GM21360 (cell line): ENCODE measurements around the gene KRT73.

Source experiments
- ATAC-seq: cut with Tn5 transposase; IDR thresholded peaks from one replicate; pipeline ENCODE4 v1.9.1; 2021; ENCODE audit warnings: mild to moderate bottlenecking, moderate library complexity; ENCODE audit not compliant: unreplicated experiment

KRT73 gene

DNA sequence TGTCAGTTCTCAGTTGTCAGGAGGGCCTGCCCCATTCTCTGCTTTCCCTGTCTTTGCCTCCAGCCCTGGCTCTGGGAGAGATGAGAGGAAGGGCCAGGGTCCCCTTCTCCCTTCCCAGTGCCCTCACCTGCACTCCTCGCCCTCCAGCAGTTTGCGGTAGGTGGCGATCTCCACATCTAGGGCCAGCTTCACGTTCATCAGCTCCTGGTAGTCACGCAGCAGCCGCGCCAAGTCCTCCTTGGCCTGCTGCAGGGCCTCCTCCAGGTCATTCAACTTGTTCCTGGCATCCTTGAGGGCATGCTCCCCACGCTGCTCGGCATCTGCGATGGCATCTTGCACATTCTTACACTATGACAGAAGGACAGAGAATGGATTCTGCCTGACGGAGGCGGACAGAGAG, 28.3 kb upstream of the KRT73 start:
- ATAC-seq = no peak

DNA sequence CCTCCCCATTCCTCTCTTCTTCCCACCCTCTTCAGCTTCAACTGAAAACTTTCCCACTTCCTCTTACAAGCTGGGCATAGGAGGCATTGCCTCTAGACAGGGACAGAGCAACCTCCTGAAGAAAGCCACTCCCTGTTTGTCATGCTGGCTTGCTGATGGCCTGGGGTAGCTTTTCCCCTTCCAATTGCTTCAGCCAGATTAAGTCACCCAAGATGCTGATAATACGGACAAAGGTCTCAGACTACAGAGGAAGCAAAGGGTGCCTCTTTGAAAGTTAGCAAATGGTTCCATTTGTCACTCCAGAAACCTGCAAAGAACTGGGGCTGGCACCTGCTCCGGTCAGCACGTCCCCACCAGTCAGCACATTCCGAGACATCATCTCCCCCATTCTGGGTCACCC, 27.6 kb upstream of the KRT73 start:
- ATAC-seq = no peak

DNA sequence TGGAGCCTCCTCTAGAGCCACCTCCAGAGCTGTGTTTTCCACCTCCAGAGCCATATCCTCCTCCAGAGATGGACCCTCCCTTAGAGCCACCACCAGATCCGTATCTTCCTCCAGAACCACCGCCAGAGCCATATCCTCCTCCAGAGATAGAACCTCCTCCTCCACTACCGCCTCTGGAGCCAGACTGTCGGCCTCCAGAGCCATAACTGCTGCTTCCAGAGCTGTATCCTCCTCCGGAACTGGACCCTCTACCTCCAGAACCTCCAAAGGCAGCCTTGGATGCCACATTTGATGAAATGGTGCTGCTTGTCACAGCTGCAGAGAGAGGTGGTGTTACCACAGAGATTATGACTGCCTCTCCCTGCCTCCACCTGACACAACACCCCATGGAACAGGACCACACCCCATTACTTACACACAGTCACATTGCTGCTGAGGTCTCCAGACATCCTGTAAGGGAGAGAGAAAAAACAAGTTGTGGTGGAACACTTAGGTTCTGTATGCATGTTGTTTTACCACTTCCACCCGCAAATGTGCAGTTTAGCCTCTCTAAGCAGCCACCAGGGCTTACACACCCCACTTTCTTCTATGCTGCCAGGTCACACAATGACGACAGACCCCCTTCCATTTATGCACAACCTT, 26.9 kb upstream of the KRT73 start:
- no peak for ATAC-seq

DNA sequence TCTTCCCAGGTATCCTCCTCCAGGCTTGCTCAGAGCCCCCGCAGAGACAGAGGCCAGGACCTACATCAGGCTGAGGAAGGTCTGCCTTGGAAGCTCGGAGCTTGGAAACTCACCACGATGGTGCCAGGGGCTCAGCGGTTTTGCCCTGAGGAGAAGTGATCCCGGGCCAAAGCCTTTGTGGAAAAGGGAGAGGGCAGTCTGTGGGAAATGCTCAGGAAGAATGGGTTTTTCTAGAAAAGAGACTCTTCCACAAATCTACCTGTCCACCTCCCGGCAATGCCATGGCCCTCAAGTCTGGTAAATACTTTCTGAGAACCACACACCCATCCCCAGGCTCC, 25.7 kb upstream of the KRT73 start:
- ATAC-seq = no peak

DNA sequence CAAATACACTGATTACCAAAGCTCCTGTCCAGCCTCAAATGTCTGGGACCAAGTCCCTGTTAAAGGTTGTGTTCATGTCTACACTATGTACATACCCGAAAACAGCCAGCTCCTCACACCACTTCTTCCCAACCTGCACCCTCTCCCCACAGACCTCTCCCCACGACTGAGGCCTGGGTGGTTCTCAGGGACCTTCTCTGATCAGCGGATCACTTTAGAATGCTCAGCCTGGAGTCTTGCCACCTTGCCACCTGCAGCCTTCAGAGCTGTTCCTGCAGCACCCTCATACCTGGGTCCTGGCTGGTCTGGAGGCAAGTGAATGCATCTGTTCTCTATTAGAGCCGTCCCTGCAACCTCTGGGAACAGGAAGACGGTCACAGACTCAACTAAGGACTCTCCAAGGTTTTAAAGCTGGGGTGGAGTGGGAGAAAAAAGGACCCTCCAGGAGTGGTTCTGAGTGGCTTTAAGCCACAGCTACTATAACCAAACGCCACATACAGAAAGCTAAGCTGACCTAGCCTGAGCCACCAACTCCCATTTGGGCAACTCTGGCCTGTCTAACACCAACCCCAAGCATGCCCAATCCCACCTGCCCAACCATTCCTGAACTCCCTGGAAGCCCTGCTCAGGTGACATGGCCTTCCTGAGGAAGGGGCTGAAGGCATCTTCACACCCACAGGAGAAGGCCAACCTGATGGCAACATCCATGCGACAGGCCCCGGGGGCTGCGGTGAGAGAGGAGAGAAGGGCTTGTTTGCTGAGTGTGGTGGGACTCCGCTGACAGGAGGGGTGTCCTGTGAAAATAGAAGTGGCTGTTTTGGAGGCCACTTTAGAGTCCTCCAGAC, 25.1 kb upstream of the KRT73 start:
- no peak for ATAC-seq

DNA sequence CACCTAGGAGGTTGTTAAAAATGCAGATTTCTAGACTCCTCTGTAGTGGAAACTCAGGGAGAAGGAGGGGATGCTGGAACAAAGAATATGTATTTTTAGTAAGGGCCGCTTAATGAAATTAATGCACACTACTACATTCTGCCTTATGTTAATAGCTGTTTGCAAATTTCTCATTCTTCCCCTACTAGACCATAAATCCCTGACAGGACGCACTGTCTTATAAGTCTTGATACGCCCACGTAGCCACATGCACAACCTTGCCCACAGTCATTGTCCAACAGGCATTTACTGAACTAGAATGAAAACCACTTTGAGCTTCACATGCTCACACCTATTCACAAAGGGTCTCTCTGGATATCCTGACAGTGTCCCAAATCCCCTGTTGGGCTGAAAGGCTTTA, 23.1 kb upstream of the KRT73 start:
- no peak for ATAC-seq

DNA sequence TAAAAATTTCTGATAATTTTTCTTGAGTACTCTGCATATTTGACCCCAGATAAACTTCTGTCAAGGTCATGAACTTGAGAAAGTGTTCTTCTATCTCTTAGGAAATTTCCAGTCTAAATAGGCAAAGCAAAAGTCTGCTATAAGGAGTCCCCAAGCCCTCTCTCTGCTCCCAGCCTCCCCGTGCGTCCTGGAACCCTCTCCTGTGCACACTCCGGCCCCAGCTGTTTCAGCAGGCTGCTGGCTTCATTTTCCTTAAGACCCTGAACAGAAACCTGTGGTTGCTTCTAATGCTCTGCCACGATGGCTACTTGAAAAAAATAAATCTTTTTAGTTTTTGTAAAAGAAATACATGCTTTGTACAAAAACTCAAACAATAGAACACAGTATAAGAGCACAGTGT, 18.9 kb upstream of the KRT73 start:
- ATAC-seq = no peak

DNA sequence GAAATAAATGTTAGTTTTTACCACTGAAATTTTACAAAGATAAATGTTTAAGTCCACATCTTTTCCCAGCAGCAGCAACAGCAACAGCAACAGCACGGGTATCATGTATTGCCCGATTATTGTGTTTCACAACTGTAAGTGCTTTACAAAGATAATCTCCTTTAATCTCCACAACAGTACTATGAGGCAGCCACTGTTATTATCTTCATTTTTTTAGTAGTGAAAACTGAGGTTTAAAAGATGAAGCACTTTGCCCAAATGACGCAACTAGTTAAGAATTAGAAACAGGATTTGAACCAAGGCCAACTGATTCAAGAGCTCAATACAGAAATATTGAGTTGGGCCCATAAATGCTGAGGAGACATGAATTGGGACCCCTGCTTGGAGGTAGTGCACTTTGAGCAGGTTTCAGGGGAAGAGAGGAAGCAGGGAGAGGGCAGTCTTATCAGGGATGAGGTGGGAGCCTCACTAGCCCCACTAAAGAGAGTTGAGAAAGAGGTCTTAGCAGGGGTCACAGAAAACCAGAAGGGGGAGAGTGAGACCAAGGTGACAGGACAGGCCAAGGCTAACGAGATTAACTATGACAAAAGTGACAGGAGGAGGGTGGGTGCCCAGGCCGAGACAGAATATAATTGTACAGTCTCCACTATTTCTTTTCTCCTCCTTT, 18.4 kb upstream of the KRT73 start:
- ATAC-seq = no peak

DNA sequence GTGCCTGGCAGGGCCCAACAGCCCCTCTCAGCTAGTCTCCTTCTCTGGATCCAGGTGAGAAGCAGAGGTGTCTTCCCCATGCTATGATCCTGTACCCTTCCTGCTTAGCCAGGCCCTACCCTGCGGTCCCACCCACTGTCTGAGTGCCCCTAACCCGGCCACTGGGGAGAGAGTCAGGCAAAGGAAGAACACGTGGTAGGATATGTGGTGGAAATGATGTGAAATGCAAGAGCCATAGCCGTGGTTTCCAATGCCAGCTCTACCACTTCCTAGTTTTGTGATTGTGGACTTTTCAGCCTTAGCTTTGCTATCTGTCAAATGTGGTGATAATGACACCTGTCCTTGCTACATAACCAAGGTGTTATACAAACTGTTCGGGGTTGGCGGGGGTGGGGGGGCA, 17.8 kb upstream of the KRT73 start:
- no peak for ATAC-seq

DNA sequence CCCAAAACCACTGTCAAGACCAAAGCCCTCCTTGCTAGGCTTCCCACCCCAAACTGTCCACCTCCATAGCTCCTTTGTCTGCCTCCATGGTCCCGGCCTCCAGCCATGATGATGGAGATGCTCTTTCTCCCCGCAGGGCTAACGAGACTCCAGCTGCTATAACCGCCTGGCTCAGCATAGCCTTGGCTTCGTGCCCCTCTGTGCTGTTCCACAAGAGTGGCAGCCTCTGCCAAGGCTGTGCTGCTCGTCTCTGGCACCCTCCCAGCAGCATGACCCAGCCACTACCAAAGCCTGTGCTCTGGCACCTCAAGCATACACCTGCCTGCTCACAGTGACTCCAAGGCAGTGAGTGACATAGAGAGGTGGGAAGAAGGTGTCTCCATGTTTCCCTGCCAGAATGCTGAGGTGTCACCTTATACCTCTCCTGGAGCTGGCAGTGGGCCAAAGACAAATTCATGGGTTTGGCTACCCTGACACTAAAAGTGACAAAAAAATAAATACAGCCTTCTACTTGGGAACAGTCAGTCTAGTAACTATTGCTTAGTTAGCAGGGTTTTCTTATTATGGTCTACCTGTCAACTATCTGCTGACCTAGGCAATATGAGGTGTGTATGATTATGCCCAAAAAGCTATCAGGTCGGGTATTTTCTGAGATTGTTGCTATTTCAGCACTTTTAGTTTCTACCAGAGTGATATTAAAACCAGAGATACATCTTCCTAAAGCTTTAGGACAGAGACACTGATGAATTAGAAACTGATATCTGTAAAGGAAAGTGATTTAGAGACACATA, 16.1 kb upstream of the KRT73 start:
- no peak for ATAC-seq

DNA sequence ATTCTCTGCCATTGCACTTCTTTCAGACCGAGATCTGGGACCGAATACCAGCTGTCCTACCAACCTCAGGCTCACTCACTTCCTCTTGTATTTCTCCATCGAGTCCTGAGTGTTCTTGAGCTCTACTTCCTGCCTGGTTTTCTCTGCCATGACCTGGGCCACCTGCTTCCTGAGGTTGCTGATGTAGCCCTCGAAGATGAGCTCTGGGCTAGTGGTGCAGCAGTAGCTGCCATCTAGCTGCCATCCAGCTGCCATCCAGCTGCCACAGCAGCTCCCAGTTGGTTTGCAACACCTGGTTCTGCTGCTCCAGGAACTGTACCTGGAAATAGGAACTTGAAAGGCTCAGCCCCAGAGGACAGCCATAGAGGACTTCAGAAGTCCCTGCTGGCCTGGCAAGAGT, 15.0 kb upstream of the KRT73 start:
- ATAC-seq = no peak

DNA sequence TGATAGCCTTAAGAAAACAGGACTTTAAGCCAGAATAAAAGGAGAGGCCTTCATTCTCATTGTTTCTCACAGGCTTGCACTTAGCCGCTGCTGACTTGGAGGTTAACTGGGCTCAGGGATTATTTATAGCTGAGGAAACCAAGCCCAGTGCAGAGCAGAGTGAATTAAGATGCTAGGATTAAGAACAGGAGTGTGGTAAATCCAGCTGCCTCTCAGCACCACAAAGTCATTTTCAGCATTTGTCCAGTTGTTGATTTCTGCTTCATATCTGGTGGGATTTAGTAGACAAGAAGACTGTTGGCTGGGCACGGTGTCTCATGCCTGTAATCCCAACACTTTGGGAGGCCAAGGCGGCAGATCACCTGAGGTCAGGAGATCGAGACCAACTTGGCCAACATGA, 14.3 kb upstream of the KRT73 start:
- no peak for ATAC-seq

DNA sequence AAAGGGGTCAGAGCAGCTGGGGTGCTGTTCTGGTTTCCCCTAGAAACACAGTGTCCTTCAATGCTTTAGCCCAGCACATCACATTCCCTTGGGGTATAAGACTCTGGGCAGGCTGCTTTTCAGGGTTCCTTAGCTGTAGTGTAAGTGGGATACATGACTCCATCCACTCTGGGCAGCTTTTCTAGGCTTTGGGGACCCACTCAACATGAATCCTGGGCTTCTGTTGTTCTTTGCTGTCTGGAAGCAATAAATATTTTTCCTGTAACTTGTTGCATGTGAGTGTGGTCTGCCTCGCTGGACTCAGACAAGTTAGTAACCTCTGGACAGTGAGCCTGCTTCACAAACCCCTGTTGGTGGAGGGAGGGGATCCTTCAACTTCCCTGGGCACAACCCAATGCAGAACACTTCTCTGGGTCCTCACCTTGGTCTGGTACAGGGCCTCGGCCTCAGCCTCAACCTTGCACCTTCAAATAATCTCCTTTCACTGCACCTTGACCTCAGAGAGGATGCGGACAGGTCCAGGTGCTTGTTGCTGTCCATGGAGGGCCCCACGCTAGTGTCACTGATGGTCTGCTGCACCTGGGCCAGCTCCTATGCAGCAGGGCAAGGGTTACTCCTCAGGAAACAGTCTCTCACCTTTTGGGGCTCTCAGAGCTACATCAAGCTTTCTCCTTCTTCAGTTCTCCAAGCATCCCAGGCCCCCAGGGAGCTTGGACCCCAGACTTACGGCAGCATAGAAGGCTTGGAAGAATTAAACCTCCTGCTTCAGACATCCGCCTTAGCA, 13.5 kb upstream of the KRT73 start:
- ATAC-seq = no peak

DNA sequence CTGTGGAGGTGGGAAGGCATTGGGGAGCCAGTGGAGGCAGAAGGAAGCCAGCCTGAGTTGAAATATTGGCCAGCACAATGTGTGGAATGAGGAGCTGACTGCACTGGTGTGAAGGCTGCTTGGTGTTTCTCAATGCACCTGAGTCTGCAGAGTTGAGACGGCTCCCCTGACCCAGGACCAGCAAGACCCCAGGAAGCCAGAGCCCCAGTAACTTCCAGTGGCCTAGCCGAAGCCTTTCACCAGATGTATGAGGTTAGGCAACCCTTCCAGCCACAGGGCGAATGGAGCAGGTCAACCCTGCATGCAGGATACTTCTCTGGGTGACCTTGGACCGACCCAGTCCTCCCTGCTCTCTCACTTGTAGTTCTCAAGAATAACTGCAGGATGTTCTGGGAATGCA, 12.9 kb upstream of the KRT73 start:
- no peak for ATAC-seq

DNA sequence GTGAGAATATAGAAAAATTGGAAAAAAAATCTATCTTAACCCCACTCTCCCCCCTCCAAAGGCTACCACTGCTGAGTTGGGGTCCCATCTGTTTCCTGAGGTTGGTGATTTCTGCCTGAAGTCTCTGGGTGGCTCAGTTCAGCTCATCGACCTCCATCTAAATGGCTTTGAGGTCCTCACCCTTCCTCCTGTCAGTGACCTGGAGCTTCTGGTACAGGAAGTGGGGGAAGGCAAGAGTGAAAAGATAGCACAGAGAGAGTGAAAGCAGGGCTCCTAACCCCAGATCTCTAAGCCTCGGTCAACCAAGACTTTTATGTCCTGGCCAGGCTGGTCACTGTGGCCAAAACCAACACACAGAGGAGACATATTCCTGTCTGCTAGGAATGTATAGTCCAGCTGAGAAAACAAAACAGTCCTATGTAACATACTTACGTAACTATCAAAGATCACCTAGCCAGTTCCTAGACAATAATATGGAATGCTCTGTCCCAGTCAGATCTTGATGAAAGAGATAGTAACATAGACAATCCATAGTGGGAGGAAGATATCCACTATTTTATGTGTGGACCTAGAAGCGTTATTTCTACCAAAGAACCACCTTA, 12.3 kb upstream of the KRT73 start:
- ATAC-seq = no peak

DNA sequence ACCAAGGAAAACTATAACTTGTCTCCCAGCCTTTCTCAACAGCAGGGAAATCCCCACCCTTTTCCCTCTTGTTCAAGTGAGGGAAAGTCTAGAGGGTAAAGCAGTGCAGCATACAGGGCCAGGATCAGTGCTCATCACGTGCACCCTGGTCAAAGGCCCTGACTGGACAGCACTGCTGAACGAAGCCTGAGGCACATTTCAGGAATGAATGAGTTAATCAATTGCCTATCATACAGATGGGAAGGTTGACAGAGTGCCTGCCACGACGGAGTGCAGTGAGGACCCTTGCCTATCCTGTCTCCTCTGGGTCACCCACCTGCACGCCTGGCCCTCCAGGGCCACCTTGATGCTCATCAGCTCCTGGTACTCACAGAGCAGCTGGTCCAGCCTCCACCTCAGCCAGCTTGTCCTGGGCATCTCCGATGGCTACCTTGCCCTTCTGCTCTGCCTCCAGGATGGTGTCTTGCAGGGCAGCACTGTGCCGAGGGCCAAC, 11.7 kb upstream of the KRT73 start:
- ATAC-seq = no peak

DNA sequence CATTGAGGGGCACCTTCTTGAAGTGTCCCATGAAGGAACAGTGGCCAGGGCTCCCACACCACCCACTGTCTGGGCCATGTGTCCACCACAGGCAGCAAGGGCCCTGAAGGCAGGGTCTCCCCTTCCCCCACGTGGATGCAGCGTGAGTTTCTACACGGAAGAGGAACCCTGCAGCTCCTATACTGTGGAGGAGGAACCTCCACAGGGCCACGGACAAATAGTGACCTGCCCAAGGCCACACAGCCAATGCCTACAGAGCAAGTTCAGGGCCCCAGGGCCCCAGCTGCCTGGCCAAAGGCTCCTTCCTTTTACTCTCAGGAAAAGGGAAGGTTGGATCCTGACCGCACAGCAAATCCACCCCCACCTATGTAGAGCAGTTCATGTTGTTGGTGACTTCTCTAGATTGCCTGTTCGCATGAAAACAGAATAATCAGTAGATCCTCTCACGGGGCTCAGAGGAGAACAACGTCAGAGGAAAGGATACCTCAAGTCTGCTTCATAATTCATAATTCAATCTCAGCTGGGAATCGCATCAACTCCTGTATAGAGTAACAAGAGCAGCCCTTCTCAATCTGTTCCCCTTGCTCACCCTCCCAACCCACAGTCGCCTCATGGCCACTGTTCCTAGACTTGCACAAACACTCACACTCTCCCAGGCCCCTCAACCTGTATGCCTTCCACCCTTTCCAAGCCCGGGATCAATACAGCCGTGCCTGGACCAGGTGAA, 11.1 kb upstream of the KRT73 start:
- ATAC-seq = no peak

DNA sequence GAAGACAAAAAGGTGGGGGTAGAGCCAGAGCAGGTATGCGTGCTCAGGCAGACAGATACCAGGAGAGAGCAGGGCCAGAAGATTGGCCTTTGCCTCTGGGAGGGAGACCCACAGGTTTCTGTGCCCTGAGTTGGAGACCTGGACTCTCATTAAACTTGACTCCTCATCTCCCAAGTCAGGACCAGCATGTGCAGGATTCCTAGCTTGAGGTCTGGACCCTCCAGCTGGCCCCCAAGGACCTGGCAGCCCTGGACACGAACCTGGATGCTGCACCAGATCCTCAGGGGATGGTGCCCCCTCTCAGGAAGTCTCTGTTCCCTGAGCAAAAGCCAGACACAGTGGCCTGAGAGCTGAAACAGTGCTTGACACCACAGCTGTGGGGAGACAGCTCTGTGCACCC, 10.5 kb upstream of the KRT73 start:
- no peak for ATAC-seq

DNA sequence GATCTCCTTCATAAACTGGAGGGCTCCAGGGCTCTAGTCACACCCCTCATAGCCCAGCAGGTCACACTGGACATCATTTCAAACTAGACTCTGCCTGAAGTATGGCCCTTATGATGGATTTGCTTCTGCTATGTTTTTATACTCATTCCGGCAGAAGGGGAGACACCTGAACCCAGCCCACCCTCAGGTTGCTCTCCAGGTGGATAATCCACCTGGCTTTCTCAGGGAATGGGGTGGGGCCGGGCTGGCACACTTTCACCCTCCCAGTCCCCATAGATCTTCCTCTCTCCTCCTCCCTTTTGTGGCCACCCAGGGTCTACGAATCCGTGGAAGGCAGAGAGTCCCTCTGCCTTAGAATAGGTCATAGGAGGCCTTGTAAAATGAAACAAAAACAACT, 9.8 kb upstream of the KRT73 start:
- no peak for ATAC-seq
